Fibroblast of skin of left quadriceps (primary cell): ENCODE measurements around the gene ZSCAN30.

Experiments
- DNase-seq, 2 experiments: peaks; one replicate each; pipeline ENCODE4 v3.0.0-alpha.2; 2013; ENCODE audit warnings: low read depth in 2 of 2

The ZSCAN30 gene

GRCh38 chr18:35290094-35290735 is at the start of gene ZSCAN30:
ZSCAN30 (minus strand) TSS chr18:35290229; CDS start chr18:35264352, 25,877 bp downstream.
- DNase-seq: peak; percentile 83 to 88

- no peak for DNase-seq
Measured at GRCh38 chr18:35337286-35337685, 47.3 kb upstream of the ZSCAN30 start.

GRCh38 chr18:35335866-35336265 is 45.8 kb upstream of the ZSCAN30 start:
- DNase-seq: no peak

GRCh38 chr18:35334821-35335220 is 44.8 kb upstream of the ZSCAN30 start:
- no peak for DNase-seq

- DNase-seq: no peak
Measured at GRCh38 chr18:35334212-35334611, 44.2 kb upstream of the ZSCAN30 start.

GRCh38 chr18:35331367-35332087 is 41.5 kb upstream of the ZSCAN30 start:
- DNase-seq: no peak

GRCh38 chr18:35328868-35329267 is 38.8 kb upstream of the ZSCAN30 start:
- no peak for DNase-seq

GRCh38 chr18:35326695-35327387 is 36.8 kb upstream of the ZSCAN30 start:
- DNase-seq: no peak

- no peak for DNase-seq
Measured at GRCh38 chr18:35324926-35325655, 35.1 kb upstream of the ZSCAN30 start.

- no peak for DNase-seq
Measured at GRCh38 chr18:35322486-35323458, 32.7 kb upstream of the ZSCAN30 start.

- DNase-seq: no peak
Measured at GRCh38 chr18:35311496-35311895, 21.5 kb upstream of the ZSCAN30 start.

- no peak for DNase-seq
Measured at GRCh38 chr18:35306588-35307250, 16.7 kb upstream of the ZSCAN30 start.

GRCh38 chr18:35303610-35304009 is 13.6 kb upstream of the ZSCAN30 start:
- DNase-seq: no peak

GRCh38 chr18:35296060-35296459 is 6.0 kb upstream of the ZSCAN30 start:
- DNase-seq: no peak

GRCh38 chr18:35291166-35291565 is 1.1 kb upstream of the ZSCAN30 start:
- DNase-seq: no peak

GRCh38 chr18:35289727-35290093 is 319 bp downstream of the ZSCAN30 start:
- no peak for DNase-seq

- no peak for DNase-seq
Measured at GRCh38 chr18:35289293-35289692, 736 bp downstream of the ZSCAN30 start.

GRCh38 chr18:35284841-35285240 is 5.2 kb downstream of the ZSCAN30 start:
- DNase-seq: no peak

- DNase-seq: no peak
Measured at GRCh38 chr18:35283923-35284794, 5.9 kb downstream of the ZSCAN30 start.
